Measurements from ENCODE around the gene ATP8A1. TPM values are rescaled to one million over a fixed set of nuclear protein-coding genes. Genes with fewer than 3 reads are reported as not detected.

ATP8A1 gene
- total RNA-seq, 4 donors from 2014 or later: 23.8 to 74.2 (median 31.1) TPM

- TF ChIP-seq POLR2A (IDR thresholded peaks at IDR 0.05) (no peak), CTCF (IDR thresholded peaks at IDR 0.05 in 4 of 5, conservative IDR thresholded peaks at IDR 0.05 in 1 of 5) (no peak)
- Histone ChIP-seq H3K27ac (peak overlapping the region in 1 of 4 donors; percentile 64), H3K4me3 (no peak overlapping the region), H3K4me1 (peaks cover 89 to 96% of the 10 kb centered on the region in 2 donors), H3K9me3 (no peaks in the 10 kb centered on the region), H3K36me3 (no peaks in the 10 kb centered on the region), H3K27me3 (no peaks in the 10 kb centered on the region)
- in situ Hi-C loops (cut with MboI; ENCODE audit: low sequenced_read_pairs in 4 of 4) (no loop called here), intact Hi-C loops (cut with DNase I; ENCODE audit: low total_unique reads) (no loop called here)
- ATAC-seq (no peak), DNase-seq (no peak)
Measured at GRCh38 chr4:42638993-42639392, 17.9 kb downstream of the ATP8A1 start.

- intact Hi-C loops (cut with DNase I; ENCODE audit: low total_unique reads): no loop called here
- peak overlapping the region in 1 of 4 donors; percentile 64 for H3K27ac ChIP-seq
- H3K27me3 ChIP-seq: no peaks in the 10 kb centered on the region
- no peak for DNase-seq
- no peak for ATAC-seq
- in situ Hi-C loops (cut with MboI; ENCODE audit: low sequenced_read_pairs in 4 of 4): no loop called here
- H3K36me3 ChIP-seq: no peaks in the 10 kb centered on the region
- TF ChIP-seq CTCF (IDR thresholded peaks at IDR 0.05 in 4 of 5, conservative IDR thresholded peaks at IDR 0.05 in 1 of 5): no peak
- no peak for TF ChIP-seq POLR2A (IDR thresholded peaks at IDR 0.05)
- H3K4me3 ChIP-seq: no peak overlapping the region
- peaks cover 94 to 97% of the 10 kb centered on the region in 2 donors for H3K4me1 ChIP-seq
- no peaks in the 10 kb centered on the region for H3K9me3 ChIP-seq
Measured at GRCh38 chr4:42638321-42638720, 18.6 kb downstream of the ATP8A1 start.

- Histone ChIP-seq H3K4me3 (no peak overlapping the region), H3K27me3 (no peaks in the 10 kb centered on the region), H3K4me1 (peaks cover 96% of the 10 kb centered on the region in 2 donors), H3K36me3 (no peaks in the 10 kb centered on the region), H3K9me3 (no peaks in the 10 kb centered on the region), H3K27ac (peak overlapping the region in 1 of 4 donors; percentile 64)
- DNase-seq (no peak), ATAC-seq (no peak)
- no peak for TF ChIP-seq POLR2A (IDR thresholded peaks at IDR 0.05)
- in situ Hi-C loops (cut with MboI; ENCODE audit: low sequenced_read_pairs in 4 of 4): no loop called here
- intact Hi-C loops (cut with DNase I; ENCODE audit: low total_unique reads): no loop called here
Measured at GRCh38 chr4:42637867-42638266, 19.0 kb downstream of the ATP8A1 start.

- Histone ChIP-seq H3K27ac (peak overlapping the region in 2 of 4 donors; percentile 24 to 64), H3K9me3 (no peaks in the 10 kb centered on the region), H3K4me3 (no peak overlapping the region), H3K4me1 (peaks cover 96% of the 10 kb centered on the region in 2 donors), H3K36me3 (no peaks in the 10 kb centered on the region), H3K27me3 (no peaks in the 10 kb centered on the region)
- DNase-seq (peak; percentile 30 to 35), ATAC-seq (peak; percentile 72 to 73)
- intact Hi-C loops (cut with DNase I; ENCODE audit: low total_unique reads) (no loop called here), in situ Hi-C loops (cut with MboI; ENCODE audit: low sequenced_read_pairs in 4 of 4) (no loop called here)
- TF ChIP-seq CTCF (IDR thresholded peaks at IDR 0.05 in 4 of 5, conservative IDR thresholded peaks at IDR 0.05 in 1 of 5): no peak
- TF ChIP-seq POLR2A (IDR thresholded peaks at IDR 0.05): no peak
Measured at GRCh38 chr4:42637104-42637503, 19.8 kb downstream of the ATP8A1 start.

- intact Hi-C loops (cut with DNase I; ENCODE audit: low total_unique reads) (no loop called here), in situ Hi-C loops (cut with MboI; ENCODE audit: low sequenced_read_pairs in 4 of 4) (no loop called here)
- no peak overlapping the region for H3K4me3 ChIP-seq
- peak overlapping the region in 2 of 4 donors; percentile 24 to 64 for H3K27ac ChIP-seq
- no peaks in the 10 kb centered on the region for H3K9me3 ChIP-seq
- H3K4me1 ChIP-seq: peaks cover 92 to 94% of the 10 kb centered on the region in 2 donors
- H3K36me3 ChIP-seq: no peaks in the 10 kb centered on the region
- ATAC-seq (no peak), DNase-seq (no peak)
- H3K27me3 ChIP-seq: no peaks in the 10 kb centered on the region
- TF ChIP-seq POLR2A (IDR thresholded peaks at IDR 0.05) (no peak), CTCF (IDR thresholded peaks at IDR 0.05 in 4 of 5, conservative IDR thresholded peaks at IDR 0.05 in 1 of 5) (no peak)
Measured at GRCh38 chr4:42636645-42636949, 20.3 kb downstream of the ATP8A1 start.

Measured in gastrocnemius medialis (tissue), 4 donors.